A549 (cell line): ENCODE results near the gene CD164L2.

Experiments used
- ELK1 ChIP-seq: fragments of 150-350 bp; IDR thresholded peaks from 2 replicates; pipeline ENCODE4 v1.6.1; 2014; ENCODE audit warnings: low read depth, mild to moderate bottlenecking, low read length
- EP300 ChIP-seq, 2 experiments: fragments of >200 bp; sonication (Bioruptor Twin); formaldehyde crosslinking; IDR thresholded peaks; 2 replicates in 1 of 2; 3 replicates in 1 of 2; pipeline ENCODE4 v1.6.1; 2016 to 2017
- HDAC2 ChIP-seq: fragments of 200-600 bp; sonication (generic); IDR thresholded peaks from 2 replicates; pipeline ENCODE4 v1.6.1; 2016
- MAFK ChIP-seq: fragments of 450-650 bp; IDR thresholded peaks from 2 replicates; pipeline ENCODE4 v1.6.1; 2014; ENCODE audit not compliant: partially characterized antibody
- MAZ ChIP-seq: fragments of 150-350 bp; IDR thresholded peaks from 2 replicates; pipeline ENCODE4 v1.6.1; 2014; ENCODE audit warnings: antibody characterized with exemption, low read depth, low read length, borderline replicate concordance
- RNF2 ChIP-seq: fragments of 200-600 bp; sonication (generic); IDR thresholded peaks from 2 replicates; pipeline ENCODE4 v1.6.1; 2016; ENCODE audit warnings: low read depth, mild to moderate bottlenecking, antibody characterized with exemption, moderate library complexity, borderline replicate concordance
- ZC3H11A ChIP-seq: fragments of 450-650 bp; IDR thresholded peaks from 2 replicates; pipeline ENCODE4 v1.6.1; 2014; ENCODE audit warnings: antibody characterized with exemption, mild to moderate bottlenecking
- TF ChIP-seq, protein P1 (sequence below): fragments of >200 bp; sonication (Bioruptor Twin); formaldehyde crosslinking; IDR thresholded peaks from 3 replicates; pipeline ENCODE4 v1.5.1; 2016
- TF ChIP-seq, protein P2 (sequence below): IDR thresholded peaks from 2 replicates; pipeline ENCODE4 v1.6.1; 2012
- TF ChIP-seq, protein P3 (sequence below): IDR thresholded peaks from 2 replicates; pipeline ENCODE4 v1.6.1; 2012
- TF ChIP-seq, protein P4 (sequence below): fragments of 450-650 bp; IDR thresholded peaks from 2 replicates; pipeline ENCODE4 v1.6.1; 2014; ENCODE audit warnings: antibody characterized with exemption

DNA sequence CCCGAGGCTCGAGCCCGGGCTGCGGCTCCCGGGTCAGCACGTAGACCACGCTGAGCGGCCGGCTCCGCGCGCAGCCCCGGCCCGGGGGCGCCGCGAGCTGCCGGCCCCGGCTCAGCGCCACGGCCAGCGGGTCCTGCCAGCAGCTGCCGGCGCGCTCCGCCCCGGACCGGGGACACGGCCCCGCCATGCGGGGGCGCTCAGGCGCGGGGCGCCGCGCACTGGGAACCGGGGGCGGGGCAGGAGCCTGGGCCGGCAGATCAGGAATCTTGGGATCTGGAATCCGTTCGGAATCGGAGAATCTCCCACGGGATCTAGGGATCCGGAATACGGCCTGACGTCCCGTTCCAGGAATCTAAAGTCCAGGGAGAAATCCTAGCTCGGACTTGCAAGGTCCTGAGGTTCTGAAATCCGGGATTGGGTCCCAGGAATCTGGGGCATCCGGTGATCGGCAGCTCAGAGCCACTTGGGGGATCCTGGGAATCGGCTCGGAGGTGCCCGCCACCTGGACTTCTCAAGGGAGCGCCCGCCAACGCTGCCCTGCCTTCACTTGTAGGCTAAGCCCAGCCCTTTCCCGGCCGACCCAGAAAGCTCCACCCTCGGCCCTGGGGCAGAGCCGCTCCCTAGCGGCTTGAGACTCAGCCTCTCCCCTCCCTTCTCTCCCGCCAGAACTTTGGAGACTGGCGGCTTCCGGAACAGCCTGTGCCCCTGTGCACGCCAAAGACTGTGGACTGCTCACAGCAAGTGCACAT lies 16.5 kb downstream of the CD164L2 start, which contains the start of gene MAP3K6:
- TF ChIP-seq, protein P1, sequence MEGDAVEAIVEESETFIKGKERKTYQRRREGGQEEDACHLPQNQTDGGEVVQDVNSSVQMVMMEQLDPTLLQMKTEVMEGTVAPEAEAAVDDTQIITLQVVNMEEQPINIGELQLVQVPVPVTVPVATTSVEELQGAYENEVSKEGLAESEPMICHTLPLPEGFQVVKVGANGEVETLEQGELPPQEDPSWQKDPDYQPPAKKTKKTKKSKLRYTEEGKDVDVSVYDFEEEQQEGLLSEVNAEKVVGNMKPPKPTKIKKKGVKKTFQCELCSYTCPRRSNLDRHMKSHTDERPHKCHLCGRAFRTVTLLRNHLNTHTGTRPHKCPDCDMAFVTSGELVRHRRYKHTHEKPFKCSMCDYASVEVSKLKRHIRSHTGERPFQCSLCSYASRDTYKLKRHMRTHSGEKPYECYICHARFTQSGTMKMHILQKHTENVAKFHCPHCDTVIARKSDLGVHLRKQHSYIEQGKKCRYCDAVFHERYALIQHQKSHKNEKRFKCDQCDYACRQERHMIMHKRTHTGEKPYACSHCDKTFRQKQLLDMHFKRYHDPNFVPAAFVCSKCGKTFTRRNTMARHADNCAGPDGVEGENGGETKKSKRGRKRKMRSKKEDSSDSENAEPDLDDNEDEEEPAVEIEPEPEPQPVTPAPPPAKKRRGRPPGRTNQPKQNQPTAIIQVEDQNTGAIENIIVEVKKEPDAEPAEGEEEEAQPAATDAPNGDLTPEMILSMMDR, result peak; percentile 72
- TF ChIP-seq MAZ (no peak), HDAC2 (no peak), ZC3H11A (no peak), ELK1 (no peak), MAFK (no peak), EP300 (IDR thresholded peaks at IDR 0.05) (no peak), RNF2 (no peak)
- TF ChIP-seq, protein P2, sequence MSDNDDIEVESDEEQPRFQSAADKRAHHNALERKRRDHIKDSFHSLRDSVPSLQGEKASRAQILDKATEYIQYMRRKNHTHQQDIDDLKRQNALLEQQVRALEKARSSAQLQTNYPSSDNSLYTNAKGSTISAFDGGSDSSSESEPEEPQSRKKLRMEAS, result peak; percentile 55; the same call in 1 of the 2 replicates
- TF ChIP-seq, protein P3, sequence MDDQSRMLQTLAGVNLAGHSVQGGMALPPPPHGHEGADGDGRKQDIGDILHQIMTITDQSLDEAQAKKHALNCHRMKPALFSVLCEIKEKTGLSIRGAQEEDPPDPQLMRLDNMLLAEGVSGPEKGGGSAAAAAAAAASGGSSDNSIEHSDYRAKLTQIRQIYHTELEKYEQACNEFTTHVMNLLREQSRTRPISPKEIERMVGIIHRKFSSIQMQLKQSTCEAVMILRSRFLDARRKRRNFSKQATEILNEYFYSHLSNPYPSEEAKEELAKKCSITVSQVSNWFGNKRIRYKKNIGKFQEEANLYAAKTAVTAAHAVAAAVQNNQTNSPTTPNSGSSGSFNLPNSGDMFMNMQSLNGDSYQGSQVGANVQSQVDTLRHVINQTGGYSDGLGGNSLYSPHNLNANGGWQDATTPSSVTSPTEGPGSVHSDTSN, result no peak
- TF ChIP-seq, protein P4, sequence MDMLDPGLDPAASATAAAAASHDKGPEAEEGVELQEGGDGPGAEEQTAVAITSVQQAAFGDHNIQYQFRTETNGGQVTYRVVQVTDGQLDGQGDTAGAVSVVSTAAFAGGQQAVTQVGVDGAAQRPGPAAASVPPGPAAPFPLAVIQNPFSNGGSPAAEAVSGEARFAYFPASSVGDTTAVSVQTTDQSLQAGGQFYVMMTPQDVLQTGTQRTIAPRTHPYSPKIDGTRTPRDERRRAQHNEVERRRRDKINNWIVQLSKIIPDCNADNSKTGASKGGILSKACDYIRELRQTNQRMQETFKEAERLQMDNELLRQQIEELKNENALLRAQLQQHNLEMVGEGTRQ, result no peak
